ENCODE measurements around the gene PRRT1B.

GRCh38 chr9:131500377-131500776, 44.9 kb upstream of the PRRT1B start:
- no peak for TF ChIP-seq CTCF (IDR thresholded peaks at IDR 0.05; ENCODE audit: insufficient read depth, low read length, poor library complexity, severe bottlenecking)
- TF ChIP-seq EZH2phosphoT487 (conservative IDR thresholded peaks at IDR 0.05; ENCODE audit: low read length), result no peak
